ENCODE data around the gene TULP4.
"Not testable (repeated sequence)": the region's sequence is repeated elsewhere in the genome, so short reads cannot be mapped to it uniquely, and the experiment has no call there.

Gene TULP4

GRCh38 chr6:158531970-158532369, 219.7 kb downstream of the TULP4 start:
- no peak for DNase-seq (ENCODE audit: low read depth)

DNA sequence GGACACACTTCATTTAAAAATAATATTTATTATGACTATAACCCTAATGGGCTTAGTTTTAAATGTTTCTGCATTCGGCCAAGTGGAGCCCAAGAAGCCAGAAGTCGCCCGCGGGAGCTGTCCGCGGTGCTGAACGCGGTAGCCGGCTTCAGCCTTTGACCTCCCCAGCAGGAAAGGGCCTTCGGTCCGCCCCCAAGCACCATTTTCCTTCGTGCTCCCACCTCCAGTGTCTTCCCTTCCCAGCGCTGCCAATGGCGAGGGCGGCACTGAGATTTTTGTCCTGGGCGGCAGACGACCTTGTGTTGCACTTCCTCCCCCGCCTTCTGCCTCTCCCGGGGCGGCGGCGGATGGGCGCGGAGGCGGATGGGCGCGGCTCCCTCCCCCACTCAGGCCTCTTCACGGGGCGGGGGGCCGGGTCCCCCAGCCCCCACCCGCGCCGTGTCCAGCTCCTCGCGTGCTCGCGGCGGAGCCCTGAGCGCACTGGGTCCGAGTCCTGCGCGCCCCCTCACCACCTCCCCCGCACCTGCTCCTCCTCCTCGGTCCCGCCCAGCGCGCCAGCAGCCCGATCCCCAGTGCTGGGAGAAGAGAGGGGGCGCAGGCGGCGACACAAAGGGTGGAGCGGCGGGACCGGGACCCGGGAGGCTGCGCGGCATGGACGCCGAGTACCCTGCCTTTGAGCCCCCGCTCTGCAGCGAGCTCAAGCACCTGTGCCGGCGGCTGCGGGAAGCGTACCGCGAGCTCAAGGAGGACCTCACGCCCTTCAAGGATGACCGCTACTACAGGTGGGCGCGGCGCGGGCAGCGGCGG, 224.0 kb downstream of the TULP4 start:
- DNase-seq (ENCODE audit: low read depth) = peak; percentile 44

DNA sequence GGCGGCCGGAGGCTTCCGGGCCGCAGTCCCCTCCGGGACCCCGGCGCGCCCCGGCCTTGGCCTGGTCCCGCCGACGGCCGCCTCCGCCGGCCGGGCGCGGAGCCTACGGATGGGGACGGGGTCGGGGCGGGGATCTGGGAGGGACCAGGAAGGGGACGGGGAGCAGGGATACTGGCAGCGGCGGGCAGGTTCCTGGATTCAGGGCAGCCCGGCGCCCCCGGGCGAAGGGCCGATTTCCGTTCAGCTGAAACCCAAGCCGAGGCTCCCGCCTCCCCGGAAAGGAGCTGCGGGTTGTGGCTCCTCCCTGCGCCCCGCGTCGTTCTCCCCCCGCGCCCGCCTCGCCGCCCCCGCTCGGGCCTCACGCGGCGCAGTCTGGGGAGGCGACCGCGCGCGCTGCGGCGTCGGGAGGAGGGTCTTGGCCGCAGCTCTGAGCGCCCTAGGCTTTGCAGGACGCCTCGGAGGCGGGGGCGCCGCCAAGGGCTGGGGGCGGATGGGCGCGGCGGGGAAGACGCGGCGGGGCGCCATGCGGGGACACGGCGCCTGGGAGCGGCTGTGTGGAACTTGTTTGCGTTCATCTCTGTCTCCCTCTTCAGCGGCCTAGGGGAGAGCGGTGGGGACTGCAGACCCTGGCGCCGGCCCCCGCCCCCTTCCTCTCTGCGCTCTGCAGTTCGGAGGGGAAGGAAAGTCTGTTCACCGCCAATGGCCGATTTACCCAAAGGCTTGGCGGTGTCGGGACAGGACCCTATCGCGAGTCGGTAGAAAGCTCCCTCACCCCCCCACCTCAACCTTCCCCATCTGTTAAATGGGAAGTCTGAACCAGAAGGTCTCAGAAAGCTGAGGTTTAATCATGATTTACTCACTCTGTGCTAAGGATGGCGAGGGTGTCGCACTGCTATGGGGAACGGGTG, 224.9 kb downstream of the TULP4 start:
- no peak for DNase-seq (ENCODE audit: low read depth)

- no peak for DNase-seq (ENCODE audit: low read depth)
These were observed 226.5 kb downstream of the TULP4 start for GRCh38 chr6:158538741-158539140.

DNA sequence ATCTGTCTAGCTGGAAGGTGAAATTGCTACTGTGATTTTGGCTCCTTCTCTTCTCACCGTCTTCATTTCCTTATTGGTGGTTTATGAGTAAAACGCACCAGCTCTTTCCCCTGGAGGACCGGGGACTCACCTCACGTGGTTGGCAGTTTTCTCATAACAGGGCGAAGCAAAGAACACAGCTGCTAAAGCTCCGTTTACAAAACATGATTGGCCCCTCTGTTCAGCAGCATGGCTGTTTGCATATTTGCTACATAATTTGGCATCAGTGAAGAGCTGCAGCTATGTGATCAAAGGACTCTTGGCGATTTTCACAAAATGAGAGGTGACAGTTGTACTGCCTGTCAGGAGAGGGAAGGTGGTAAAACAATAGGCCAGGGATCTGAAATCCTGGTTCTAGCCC, 227.1 kb downstream of the TULP4 start:
- no peak for DNase-seq (ENCODE audit: low read depth)

GRCh38 chr6:158539881-158540280, 227.6 kb downstream of the TULP4 start:
- DNase-seq (ENCODE audit: low read depth) = no peak

DNA sequence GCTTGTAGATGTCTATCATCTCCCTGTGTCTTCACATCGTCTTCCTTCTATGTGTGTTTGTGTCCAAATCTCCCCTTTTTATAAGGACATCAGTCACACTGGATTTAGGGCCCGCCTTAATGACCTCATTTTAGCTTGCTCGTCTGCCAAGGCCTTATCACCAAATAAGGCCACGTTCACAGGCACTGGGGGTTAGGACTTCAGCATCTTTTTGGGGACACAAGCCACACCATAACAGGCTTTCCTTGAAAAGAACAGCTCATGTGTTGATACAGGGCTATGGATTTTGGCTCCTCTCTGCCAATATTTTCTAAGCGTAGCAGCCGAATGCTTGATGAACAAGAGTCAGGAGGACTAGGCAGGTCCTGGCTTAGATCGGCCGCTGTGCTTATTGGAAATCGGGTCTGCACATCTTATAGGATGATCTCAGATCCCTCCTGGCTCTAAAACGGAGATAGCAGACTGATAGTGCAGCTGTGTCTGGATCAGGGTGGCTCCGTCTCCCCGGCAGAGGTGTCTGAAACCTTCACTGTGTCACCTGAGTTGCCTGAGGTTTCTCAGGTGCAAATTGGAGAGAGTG, 231.4 kb downstream of the TULP4 start:
- DNase-seq (ENCODE audit: low read depth) = no peak

- DNase-seq (ENCODE audit: low read depth) = no peak
These were observed 232.2 kb downstream of the TULP4 start for GRCh38 chr6:158544428-158544827.

DNA sequence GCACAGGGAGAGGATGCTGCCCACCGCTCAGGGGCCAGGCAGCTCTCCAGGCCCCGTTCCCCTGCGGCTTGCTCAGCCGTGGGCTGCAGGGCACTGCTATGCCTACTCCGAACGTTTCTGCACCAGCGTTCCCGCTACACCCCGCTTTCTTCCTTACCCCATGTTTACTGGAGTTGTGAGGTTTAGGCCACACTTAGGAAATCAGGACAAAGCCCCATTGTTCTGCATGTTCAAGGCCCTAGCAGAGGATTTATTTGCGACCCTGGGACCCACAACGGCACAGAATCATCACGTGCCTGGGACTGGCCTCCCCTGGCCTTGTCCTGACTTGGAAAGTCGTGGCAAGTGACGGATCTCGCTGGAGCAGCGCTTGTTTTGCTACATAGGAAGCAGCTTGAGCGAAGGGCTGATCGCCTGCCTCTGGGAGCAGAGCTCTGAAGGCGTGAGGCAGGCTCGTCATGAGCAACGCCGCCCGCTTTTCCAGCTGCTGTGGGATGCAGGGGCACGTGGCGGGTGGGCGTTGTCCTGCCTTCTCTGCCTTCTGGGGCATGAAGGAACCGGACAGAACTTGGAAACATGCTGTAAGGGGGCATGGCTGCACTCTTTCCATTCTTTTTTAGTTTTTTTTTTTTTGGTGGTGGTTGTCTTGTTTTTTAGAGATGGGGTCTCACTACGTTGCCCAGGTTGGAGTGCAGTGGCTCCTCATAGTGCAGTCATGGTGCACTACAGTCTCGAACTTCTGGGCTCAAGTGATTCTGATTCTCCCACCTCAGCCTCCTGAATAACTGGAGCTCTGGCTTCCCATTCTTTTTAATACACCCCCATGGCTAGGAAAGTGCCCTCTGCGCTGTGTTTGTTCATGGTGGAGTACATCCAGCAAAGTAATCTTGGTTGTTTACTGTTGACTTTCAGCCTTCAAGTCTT, 233.0 kb downstream of the TULP4 start:
- DNase-seq (ENCODE audit: low read depth) = no peak

GRCh38 chr6:158548418-158549161, 236.3 kb downstream of the TULP4 start:
- DNase-seq (ENCODE audit: low read depth) = no peak

GRCh38 chr6:158552055-158552795, 240.0 kb downstream of the TULP4 start:
- DNase-seq (ENCODE audit: low read depth) = no peak

- DNase-seq (ENCODE audit: low read depth) = no peak
These were observed 240.5 kb downstream of the TULP4 start for GRCh38 chr6:158552796-158553138.

DNA sequence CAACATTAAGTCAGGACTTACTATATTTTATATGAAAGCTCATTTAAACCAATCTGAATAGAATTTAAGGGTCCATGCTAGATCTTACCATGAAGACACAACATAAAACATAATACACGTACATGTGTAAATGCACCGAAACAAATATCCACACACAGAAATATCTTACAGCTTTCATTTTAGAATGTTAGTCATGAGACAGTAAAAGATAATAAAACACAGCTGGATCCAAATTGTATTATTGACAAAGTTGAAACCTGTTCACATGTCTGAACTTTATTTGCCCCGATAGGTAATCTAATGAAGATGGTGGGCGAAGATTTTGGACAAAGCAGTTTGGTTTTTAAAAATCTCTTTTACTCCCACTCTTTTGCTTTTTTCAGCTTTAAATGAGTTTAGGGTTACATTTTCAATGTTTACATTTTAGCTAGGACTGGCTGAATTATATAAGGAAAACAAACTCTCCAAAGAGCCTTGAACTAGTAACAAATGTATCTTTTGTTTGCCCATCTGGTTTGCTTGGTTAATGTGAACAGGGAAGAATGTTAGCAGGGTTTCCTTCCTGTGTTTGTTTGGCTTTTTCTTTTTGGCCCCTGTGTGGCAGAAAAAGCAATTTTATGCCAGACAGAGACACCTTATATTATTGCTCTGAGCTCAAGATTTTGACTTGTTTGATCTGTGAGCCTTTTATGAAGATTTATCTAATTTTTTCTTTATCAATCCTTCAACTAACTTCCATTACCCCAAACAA, 242.5 kb downstream of the TULP4 start:
- DNase-seq (ENCODE audit: low read depth) = no peak

- no peak for DNase-seq (ENCODE audit: low read depth)
These were observed 243.8 kb downstream of the TULP4 start for GRCh38 chr6:158556113-158556512.

- DNase-seq (ENCODE audit: low read depth) = not testable (repeated sequence)
These were observed 244.8 kb downstream of the TULP4 start for GRCh38 chr6:158557110-158557509.

GRCh38 chr6:158557927-158558326, 245.7 kb downstream of the TULP4 start:
- DNase-seq (ENCODE audit: low read depth) = no peak

- no peak for DNase-seq (ENCODE audit: low read depth)
These were observed 246.4 kb downstream of the TULP4 start for GRCh38 chr6:158558415-158559306.

GRCh38 chr6:158559338-158559894, 247.2 kb downstream of the TULP4 start:
- no peak for DNase-seq (ENCODE audit: low read depth)
